HG03175 (cell line): ENCODE results near the gene MYL10.
"Not testable (repeated sequence)": the region's sequence is repeated elsewhere in the genome, so short reads cannot be mapped to it uniquely, and the experiment has no call there.

Experiments
- ATAC-seq: cut with Tn5 transposase; IDR thresholded peaks from one replicate; pipeline ENCODE4 v1.9.1; 2021; ENCODE audit warnings: mild to moderate bottlenecking, moderate library complexity; ENCODE audit not compliant: unreplicated experiment

MYL10 gene

DNA sequence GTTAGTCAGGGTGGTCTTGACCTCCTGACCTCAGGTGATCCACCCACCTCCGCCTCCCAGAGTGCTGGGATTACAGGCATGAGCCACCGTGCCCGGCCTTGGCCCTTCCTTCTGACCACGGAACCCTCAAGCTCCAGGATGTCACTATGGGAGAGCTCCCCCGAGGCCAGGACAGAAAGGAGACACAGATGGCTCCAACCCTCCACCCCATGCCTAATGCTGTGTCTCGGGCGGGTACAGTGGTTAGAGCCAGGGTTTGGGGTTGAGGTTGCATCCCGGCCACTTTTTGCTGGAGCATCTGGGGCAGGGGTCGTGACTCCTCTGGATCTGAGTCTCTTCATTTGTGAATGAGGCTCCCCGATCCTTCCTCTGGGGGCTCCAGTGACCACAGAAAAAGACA is 8.1 kb downstream of the MYL10 start:
- ATAC-seq, result no peak

GRCh38 chr7:101620395-101620794 is 8.7 kb downstream of the MYL10 start:
- ATAC-seq, result no peak

DNA sequence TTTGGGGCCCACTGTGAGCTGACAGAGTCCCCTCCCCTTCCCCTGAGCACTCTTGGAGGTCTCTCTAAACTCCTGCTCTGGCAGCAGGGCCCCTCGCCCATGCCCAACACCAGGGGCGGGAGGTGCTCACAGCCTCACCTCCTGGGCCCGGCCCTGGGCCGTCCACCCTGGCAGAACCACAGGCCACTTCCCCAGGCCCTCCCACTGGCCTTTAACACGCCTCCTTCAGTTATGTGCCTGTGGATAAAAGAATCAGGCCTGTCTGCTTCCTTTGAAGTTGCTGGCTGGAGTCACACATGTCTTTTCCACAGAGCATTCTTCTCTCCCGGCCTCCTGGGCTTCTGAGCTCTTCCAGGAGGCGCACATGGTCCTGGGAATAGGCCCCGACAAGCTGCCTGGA is 10.2 kb downstream of the MYL10 start:
- ATAC-seq, result no peak

GRCh38 chr7:101618207-101618839 is 10.8 kb downstream of the MYL10 start:
- no peak for ATAC-seq

DNA sequence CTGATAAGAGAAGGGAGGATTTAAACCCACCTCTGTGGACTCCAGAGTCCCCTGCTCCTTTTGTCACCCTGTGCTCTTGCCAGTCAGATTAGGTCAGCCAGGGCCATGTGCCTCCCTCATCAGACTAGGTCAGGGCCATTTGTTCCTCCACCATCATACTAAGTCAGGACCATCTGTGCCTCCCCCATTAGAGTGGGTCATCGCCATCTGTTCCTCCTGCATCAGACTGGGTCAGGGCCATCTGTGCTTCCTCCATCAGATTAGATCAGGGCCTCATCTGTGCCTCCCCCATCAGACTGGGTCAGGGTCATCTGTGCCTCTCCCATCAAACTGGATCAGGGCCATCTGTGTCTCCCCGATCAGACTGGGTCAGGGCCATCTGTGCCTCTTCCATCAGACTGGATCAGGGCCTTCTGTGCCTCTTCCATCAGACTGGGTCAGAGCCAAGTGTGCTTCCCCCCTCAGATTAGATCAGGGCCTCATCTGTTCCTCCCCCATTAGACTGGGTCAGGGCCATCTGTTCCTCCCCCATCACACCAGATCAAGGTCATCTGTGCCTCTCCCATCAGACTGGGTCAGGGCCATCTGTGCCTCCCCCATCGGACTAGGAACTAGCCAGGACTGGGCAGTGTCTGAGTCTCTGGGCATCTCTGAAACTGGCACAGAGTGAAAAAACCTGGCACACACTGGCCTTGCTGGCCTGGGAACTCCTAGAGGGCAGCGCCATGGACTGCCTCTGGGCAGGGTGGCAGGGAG is 11.5 kb downstream of the MYL10 start:
- ATAC-seq, result no peak

DNA sequence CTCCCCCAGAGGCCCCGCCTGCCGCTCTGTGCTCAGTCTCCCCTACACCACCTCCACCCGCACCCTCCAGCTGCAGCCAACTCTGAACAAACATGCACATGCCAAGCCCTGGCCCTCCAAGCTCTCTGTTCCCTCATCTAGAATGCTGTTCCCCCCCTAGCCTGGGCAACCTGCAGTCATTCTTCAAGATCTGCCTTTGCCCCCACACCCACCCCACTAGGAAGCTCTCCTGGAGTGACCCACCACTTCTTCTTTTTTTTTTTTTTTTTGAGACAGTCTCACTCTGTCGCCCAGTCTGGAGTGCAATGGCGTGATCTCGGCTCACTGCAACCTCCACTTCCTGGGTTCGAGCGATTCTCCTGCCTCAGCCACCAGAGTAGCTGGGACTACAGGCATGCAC is 13.7 kb downstream of the MYL10 start:
- no peak for ATAC-seq

- no peak for ATAC-seq
These were observed 14.2 kb downstream of the MYL10 start for GRCh38 chr7:101614939-101615302.

- ATAC-seq, result no peak
These were observed 14.8 kb downstream of the MYL10 start for GRCh38 chr7:101614098-101614938.

GRCh38 chr7:101612885-101613515 is 16.1 kb downstream of the MYL10 start:
- ATAC-seq, result no peak

GRCh38 chr7:101608772-101609713 is 20.1 kb downstream of the MYL10 start:
- no peak for ATAC-seq

DNA sequence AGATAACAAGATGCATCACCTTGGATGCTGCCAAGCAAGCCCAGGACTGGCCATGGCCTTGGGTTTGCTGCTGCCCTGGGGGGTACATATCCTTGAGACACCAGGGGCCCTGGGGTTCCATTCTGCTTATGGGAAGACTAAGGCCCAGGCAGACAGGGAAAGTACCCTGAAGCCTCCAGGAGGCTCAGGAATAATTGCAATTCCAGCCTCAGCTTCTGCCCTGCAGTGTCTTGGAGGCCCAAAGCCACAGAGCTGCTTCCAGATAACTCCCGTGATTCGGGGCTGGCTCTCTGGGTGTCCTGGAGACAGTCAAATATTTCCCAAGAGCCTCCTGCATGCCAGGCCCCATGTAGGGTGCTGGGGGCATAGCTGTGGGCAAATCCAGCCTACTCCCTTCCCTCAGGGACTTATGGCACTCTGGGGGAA is 22.6 kb downstream of the MYL10 start:
- ATAC-seq, result no peak

GRCh38 chr7:101605611-101606497 is 23.2 kb downstream of the MYL10 start:
- no peak for ATAC-seq

DNA sequence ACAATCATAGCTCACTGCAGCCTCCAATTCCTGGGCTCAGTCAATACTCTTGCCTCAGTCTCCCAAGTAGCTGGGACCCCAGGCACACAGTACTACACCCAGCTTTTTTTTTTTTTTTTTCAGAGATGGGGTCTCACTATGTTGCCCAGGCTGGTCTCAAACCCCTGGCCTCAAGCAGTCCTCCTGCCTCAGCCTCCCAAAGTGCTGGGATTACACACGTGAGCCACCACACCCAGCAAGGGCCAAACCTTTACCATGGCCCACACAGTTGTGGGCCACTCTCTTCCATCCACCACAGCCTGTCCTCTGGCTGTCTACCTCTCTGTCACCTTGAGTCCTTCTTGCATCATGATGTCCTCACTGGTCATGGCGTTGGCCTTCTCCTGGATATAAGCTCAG is 24.2 kb downstream of the MYL10 start:
- ATAC-seq, result not testable (repeated sequence)

DNA sequence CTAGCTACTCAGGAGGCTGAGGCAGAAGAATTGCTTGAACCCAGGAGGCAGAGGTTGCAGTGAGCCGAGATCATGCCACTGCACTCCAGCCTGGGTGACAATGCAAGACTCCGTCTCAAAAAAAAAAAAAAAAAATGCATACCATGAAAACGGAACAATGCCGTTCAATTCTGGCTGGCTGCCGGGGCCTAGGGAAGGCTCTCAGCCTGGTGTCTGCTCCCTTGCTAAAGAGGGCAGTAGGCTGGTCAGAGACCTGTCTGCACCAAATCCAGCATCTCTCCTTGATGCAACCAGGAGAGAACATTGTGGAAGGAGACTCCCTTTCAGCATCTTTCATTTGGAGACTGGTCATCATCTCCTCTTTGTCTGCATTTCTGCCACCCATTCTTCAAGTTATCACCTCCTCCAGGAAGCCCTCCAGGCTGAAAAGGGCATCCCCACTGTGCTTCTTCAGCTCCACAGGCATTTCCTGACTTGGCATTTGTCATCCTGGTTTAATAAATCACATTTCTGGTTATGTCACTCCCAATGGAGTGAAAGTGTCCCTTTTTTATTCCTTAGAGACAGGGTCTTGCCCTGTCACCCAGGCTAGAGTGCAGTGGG is 24.7 kb downstream of the MYL10 start:
- ATAC-seq, result no peak

- ATAC-seq, result no peak
These were observed 26.4 kb downstream of the MYL10 start for GRCh38 chr7:101602484-101603241.

GRCh38 chr7:101602082-101602481 is 27.0 kb downstream of the MYL10 start:
- ATAC-seq, result no peak

- no peak for ATAC-seq
These were observed 29.3 kb downstream of the MYL10 start for GRCh38 chr7:101599787-101600186.
